ENCODE data around the gene GALR3. TPM values are rescaled to one million over a fixed set of nuclear protein-coding genes. Genes with fewer than 3 reads are reported as not detected.

The GALR3 gene
- total RNA-seq, 1 experiment from 2014 or later: not detected

GRCh38 chr22:37803195-37803638, 20.0 kb upstream of the GALR3 start:
- no peak for DNase-seq (ENCODE audit: low read depth)

DNA sequence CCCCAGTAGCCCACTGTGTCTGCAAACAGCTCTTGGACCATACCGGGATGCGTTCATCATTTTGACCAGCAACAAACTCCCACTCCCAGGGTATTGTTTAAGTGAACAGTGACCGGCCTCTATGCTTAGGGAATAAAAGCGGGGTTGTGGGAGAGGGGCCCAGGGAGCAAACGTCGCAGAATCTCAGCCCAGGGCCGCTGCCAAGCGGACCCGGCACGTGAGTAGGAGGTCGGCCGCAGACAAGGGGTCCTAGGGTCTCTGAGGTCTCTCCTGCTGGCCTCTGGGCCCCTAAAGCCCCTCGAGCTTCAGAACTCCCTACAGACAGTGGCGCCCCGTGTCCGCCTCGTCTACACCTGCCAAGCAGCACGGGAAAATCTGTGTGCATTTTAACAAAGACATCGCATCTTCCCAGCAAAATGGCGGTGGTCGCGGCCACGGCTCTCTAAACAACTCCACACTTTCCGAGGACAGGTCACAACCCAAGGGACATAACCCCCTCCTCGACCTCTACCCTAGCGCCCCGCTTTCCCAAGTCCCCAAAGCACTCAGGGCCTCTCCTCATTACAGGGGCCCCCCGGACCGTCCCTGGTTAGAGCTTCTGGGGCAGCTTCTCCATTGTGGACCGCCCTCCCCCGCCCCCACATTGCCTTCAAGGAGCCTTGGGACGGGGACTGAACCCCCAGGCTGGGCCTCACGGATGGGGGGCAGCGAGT, 19.4 kb upstream of the GALR3 start:
- no peak for DNase-seq (ENCODE audit: low read depth)

GRCh38 chr22:37804352-37804880, 18.8 kb upstream of the GALR3 start:
- DNase-seq (ENCODE audit: low read depth): no peak

DNA sequence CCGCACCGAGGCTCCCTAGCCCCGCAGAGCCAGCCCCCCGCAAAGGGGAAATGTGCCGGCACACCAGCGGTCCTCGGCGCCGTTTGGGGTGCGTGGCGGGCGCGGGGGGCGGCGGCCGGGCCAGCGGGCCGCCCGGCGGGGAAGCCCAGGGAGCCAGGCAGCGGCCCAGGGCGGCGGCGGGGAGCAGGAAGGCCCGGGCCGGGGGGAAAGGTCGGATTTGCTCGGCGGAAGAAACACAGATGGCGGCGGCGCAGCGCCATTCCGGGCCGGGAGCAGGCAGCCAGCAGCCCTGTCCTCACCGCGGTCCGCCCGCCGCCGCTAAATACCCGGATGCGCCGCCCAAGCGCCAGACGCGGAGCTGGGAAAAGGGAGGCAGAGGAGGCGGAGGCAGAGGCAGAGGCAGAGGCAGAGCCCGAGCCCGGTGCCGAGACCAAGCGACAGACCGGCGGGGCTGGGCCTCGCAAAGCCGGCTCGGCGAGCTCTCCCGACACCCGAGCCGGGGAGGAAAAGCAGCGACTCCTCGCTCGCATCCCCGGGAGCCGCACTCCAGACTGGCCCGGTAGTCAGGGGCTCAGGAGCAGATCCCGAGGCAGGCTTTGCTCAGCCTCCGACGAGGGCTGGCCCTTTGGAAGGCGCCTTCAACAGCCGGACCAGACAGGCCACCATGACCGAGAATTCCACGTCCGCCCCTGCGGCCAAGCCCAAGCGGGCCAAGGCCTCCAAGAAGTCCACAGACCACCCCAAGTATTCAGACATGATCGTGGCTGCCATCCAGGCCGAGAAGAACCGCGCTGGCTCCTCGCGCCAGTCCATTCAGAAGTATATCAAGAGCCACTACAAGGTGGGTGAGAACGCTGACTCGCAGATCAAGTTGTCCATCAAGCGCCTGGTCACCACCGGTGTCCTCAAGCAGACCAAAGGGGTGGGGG, 18.0 kb upstream of the GALR3 start:
- peak; percentile 76 for DNase-seq (ENCODE audit: low read depth)

DNA sequence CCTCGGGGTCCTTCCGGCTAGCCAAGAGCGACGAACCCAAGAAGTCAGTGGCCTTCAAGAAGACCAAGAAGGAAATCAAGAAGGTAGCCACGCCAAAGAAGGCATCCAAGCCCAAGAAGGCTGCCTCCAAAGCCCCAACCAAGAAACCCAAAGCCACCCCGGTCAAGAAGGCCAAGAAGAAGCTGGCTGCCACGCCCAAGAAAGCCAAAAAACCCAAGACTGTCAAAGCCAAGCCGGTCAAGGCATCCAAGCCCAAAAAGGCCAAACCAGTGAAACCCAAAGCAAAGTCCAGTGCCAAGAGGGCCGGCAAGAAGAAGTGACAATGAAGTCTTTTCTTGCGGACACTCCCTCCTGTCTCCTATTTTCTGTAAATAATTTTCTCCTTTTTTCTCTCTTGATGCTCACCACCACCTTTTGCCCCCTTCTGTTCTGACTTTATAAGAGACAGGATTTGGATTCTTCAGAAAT, 17.3 kb upstream of the GALR3 start:
- DNase-seq (ENCODE audit: low read depth): no peak

DNA sequence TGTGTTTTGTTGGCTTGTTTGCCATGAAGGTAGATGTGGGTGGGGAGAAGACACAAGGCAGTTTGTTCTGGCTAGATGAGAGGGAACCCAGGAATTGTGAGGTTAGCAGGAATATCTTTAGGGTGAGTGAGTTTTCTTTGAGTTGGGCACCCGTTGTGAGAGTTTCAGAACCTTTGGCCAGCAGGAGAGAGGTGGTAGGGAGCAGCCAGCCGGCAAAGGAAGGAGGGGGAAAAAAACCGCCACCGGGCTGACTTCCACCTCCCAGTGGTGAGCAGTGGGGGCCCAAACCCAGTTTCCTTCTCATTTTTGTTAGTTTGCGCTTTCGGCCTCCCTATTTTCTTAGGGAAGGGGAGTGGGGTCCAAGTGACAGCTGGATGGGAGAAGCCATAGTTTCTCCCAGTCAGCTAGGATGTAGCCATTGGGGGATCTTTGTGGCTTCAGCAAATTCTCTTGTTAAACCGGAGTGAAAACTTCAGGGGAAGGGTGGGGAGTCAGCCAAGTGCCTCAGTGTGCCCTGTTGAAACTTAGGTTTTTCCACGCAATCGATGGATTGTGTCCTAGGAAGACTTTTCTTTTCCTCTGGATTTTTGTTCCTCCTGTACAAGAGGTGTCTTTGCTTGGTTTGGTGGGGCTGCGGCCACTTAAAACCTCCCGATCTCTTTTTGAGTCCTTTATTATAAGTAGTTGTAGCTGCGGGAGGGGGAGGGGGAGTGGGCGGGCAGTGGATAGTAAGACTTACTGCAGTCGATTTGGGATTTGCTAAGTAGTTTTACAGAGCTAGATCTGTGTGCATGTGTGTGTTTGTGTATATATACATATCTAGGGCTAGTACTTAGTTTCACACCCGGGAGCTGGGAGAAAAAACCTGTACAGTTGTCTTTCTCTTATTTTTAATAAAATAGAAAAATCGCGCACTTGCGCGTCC, 16.5 kb upstream of the GALR3 start:
- DNase-seq (ENCODE audit: low read depth): no peak

DNA sequence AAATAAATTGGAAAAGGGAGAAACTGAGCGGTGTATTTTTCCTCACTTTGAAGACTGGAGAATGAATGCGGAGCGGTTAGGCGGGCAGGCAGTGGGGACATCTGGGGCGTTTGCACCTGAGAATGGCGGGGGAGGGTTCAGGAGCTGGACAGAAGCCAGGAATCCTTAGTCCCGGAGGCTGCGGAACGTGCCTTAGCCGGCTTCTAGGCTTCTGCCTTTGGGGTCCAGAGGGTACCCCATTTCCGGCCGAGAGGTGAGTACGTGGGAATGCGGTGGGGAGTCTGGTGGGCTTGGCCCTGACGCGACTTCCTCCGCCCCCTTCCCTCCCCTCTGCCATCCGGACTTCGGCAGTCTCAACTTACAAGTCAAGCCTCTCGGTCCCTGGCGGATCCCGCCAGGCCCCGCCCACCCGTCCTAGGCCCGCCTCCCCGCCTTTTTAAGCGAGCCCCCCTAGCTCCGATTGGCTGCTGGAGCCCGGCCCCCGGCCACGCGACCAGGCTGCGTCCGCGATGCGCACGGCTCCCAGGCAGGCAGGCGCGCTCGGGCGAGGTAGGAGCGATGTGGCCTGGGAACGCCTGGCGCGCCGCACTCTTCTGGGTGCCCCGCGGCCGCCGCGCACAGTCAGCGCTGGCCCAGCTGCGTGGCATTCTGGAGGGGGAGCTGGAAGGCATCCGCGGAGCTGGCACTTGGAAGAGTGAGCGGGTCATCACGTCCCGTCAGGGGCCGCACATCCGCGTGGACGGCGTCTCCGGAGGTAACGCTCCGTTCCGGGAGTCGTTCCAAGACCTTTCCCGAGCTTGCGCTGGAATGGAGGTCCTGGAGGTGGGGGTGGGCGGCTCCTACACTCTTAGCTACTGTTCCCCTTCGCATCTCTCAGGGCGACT, 15.5 kb upstream of the GALR3 start, which contains the start of gene GCAT:
Gene GCAT (plus strand): TSS at position 525 of the 884 bp plus-strand sequence. CDS start 34 bp downstream, at position 559.
- peak; percentile 90 for DNase-seq (ENCODE audit: low read depth)

DNA sequence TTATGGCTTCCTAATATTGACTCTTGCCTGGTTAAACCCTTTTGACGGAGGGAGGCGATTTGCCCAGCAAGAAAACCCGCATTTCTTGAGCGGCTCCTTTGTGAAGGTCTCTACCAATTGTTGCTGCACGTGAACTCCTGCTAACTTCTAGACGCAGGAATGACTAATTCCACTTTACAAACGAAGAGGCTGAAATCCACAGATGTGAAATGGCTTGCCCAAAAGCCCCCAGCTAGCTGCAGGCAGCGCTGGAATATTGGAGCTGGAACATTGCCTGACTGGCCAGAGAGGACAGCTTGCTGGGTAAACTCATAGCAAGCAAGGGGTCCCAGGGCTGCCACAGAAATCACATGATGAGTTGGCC, 14.9 kb upstream of the GALR3 start:
- no peak for DNase-seq (ENCODE audit: low read depth)

DNA sequence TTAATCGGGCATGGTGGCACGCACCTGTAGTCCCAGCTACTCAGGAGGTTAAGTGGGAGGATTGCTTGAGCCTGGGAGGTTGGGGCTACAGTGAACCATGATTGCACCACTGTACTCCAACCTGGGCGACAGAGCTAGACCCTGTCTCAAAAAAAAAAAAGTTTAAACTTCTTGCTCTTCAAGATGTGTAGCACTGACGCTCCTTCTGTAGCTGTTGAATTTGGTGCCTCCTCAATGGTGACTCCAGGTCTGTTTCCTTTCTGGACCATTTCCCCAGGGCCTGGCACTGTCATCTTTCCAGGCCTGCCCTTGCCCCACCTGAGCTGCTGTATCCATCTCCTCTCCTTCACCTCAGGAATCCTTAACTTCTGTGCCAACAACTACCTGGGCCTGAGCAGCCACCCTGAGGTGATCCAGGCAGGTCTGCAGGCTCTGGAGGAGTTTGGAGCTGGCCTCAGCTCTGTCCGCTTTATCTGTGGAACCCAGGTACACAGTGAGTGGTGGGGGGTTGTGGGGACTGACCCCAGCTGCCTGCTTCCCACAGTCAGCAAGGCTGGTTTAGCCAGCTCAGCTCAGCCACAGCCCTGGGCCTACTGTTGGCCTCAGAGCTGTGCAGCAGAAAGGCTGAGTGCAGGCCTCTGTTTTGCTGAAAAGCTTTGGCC, 13.4 kb upstream of the GALR3 start:
- no peak for DNase-seq (ENCODE audit: low read depth)

GRCh38 chr22:37811867-37812266, 11.3 kb upstream of the GALR3 start:
- DNase-seq (ENCODE audit: low read depth): no peak

DNA sequence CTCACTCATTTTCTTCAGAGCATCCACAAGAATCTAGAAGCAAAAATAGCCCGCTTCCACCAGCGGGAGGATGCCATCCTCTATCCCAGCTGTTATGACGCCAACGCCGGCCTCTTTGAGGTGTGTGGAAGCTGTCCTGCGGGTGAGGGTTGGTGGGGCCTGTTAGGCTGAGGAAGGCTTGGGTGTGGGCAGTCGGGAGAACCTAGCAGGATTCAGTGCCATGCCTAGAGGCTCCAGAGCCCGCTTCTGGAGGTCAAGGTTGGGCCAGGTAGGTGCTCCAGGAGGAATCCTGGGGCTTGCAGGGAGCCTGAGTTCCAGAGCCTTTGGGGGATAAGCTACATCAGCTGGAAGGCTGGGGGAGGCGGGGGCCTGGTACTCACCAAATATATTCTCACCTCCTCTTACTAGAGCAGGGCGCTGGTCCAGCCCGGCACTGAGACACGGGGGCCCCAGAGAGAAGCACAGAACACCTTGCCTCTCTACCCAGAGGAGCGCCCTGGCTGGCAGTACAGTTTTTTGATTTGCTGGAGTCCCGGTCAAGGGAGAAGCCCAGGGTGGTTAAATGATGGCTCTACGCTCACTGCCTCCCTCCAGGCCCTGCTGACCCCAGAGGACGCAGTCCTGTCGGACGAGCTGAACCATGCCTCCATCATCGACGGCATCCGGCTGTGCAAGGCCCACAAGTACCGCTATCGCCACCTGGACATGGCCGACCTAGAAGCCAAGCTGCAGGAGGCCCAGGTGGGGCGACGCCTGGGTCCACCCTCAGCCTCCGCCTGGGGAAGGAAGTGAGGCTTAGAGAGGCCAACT, 10.1 kb upstream of the GALR3 start:
- no peak for DNase-seq (ENCODE audit: low read depth)

DNA sequence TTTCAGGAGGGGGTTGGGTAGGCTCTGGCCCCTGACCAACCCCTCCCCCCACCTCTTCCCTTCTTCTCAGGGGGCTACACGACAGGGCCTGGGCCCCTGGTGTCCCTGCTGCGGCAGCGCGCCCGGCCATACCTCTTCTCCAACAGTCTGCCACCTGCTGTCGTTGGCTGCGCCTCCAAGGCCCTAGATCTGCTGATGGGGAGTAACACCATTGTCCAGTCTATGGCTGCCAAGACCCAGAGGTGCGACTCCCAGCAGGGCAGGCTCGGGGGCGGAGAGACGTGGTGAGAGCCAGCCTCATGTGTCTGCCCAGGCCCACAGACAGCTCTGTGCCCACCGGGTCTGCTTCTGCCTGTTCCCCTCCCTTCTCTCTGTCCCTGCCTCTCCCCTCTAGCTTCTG, 7.6 kb upstream of the GALR3 start:
- no peak for DNase-seq (ENCODE audit: low read depth)

DNA sequence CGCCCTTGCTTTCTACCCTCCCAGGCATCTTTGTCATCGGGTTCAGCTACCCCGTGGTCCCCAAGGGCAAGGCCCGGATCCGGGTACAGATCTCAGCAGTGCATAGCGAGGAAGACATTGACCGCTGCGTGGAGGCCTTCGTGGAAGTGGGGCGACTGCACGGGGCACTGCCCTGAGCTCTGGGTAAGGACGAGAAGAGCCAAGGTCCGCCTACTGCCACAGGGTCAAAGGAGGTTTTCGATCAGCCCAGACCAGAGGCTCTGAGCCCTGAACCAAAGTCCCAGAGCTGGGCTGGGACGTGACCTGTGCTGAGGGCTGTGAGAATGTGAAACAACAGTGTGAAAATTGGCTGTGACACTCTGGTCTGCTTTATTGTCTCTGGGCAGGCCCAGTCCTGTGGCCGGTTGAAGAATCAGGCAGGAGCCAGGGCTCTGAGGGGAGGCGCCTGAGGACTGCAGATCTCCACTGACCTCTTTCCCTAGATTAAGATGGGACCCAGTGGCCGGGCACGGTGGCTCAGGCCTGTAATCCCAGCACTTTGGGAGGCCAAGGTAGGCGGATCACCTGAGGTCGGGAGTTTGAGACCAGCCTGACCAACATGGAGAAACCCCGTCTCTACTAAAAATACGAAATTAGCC, 6.5 kb upstream of the GALR3 start:
- DNase-seq (ENCODE audit: low read depth): no peak

GRCh38 chr22:37817705-37818408, 5.3 kb upstream of the GALR3 start:
- DNase-seq (ENCODE audit: low read depth): peak; percentile 70

- peak; percentile 30 for DNase-seq (ENCODE audit: low read depth)
These were observed 4.6 kb upstream of the GALR3 start for GRCh38 chr22:37818409-37819104.

DNA sequence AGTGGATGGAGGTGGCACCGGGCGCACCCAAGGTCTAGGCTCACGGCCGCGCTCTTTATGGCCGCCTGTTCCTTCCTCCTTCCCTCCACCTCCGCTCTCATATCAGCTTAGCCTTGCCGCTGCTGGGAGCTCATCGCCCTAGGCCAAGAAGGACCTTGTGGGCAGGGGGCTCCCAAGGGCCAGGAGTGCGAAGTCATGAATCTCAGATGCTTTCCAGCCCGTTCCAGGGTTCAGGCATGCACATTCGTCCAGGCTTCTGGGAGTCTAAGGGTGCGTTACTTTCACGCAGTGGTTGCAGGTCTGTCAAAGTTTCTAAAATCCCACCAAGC, 4.1 kb upstream of the GALR3 start:
- DNase-seq (ENCODE audit: low read depth): no peak

DNA sequence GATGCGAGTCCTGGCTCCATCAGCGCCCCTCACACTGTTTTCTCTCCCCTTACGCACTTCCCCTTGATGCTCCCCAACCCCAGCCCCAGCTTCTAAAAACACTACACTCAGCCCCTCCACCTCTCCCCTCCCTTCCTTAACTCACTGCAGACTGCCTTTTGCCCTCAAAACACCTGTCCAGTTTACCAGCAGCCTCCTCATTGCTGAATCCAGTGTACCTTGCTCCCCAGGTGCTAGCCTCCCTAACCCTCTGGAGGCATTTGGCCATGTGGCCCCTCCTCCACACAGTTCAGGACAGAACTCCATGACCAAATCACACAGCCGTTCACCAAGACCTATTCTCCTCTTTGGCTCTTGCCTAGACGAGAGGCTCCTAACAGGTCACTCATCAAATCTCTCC, 2.8 kb upstream of the GALR3 start:
- no peak for DNase-seq (ENCODE audit: low read depth)

Measured in LHCN-M2 (cell line).